Gastrocnemius medialis (tissue), 4 donors: ENCODE results near the gene PHRF1. TPM values are rescaled to one million over a fixed set of nuclear protein-coding genes. Genes with fewer than 3 reads are reported as not detected.

Source experiments
- ATAC-seq, 2 donors: fragments of 150-250 bp; one replicate each; pipeline ENCODE4 v1.9.1; 2016
- DNase-seq, 2 donors: peaks; one replicate each; pipeline ENCODE4 v3.0.0-alpha.2; 2019
- H3K27ac ChIP-seq, 4 donors: fragments of 200-600 bp; sonication (generic); 1 replicate in 1 of 4; 2 replicates in 3 of 4; pipeline ENCODE4 v1.5.1; 2016 to 2018; ENCODE audit warnings: mild to moderate bottlenecking in 2 of 4, moderate library complexity in 1 of 4
- H3K27me3 ChIP-seq, 3 donors: fragments of 200-600 bp; sonication (generic) in 2 of 3; 1 replicate in 1 of 3; 2 replicates in 2 of 3; pipeline versions ENCODE4 v1.5.1 to v1.6.0; 2016 to 2019; ENCODE audit warnings: mild to moderate bottlenecking in 1 of 3, moderate library complexity in 1 of 3
- H3K36me3 ChIP-seq, 2 donors: fragments of 200-600 bp; sonication (generic) in 1 of 2; one replicate each; pipeline ENCODE4 v1.5.1; 2017 to 2018
- H3K4me1 ChIP-seq, 2 donors: fragments of 200-600 bp; sonication (generic) in 1 of 2; one replicate each; pipeline ENCODE4 v1.5.1; 2016 to 2017; ENCODE audit warnings: mild to moderate bottlenecking in 2 of 2
- H3K4me3 ChIP-seq, 4 donors: fragments of 200-600 bp; sonication (generic) in 3 of 4; 1 replicate in 1 of 4; 2 replicates in 3 of 4; pipeline ENCODE4 v1.5.1; 2016 to 2019; ENCODE audit warnings: mild to moderate bottlenecking in 2 of 4
- H3K9me3 ChIP-seq, 3 donors: fragments of 200-600 bp; sonication (generic) in 2 of 3; 1 replicate in 1 of 3; 2 replicates in 2 of 3; pipeline ENCODE4 v1.5.1; 2016 to 2019
- POLR2A ChIP-seq, 2 donors: fragments of 450-650 bp; IDR thresholded peaks; one replicate each; pipeline ENCODE4 v1.6.1; 2017; ENCODE audit warnings: antibody characterized with exemption in 2 of 2, mild to moderate bottlenecking in 2 of 2, moderate library complexity in 2 of 2
- in situ Hi-C, 4 donors: fragments of 200-750 bp; cut with MboI; loops; one replicate each; pipeline versions ENCODE4 v1.15.0 to v1.8.0; 2017; ENCODE audit warnings: low sequenced_read_pairs in 4 of 4
- intact Hi-C: fragments of 100-400 bp; cut with DNase I; formaldehyde crosslinking; loops from one replicate; pipeline ENCODE4 v1.15.1; 2023; ENCODE audit warnings: low total_unique reads
- total RNA-seq, 4 donors: library from RNA; depleted of rRNA; stranded (reverse); fragments of >200 nt; gene quantifications; one replicate each; pipeline versions ENCODE4 v1.1.0 to v1.2.3, GENCODE V29; 2016
- TF ChIP-seq, protein P1 (sequence below), 5 experiments: fragments of 450-650 bp in 3 of 5; fragments of 200-600 bp in 2 of 5; sonication (generic) in 2 of 5; IDR thresholded peaks in 4 of 5; conservative IDR thresholded peaks in 1 of 5; 1 replicate in 4 of 5; 2 replicates in 1 of 5; pipeline ENCODE4 v1.5.1; 2016 to 2019; ENCODE audit warnings: antibody characterized with exemption in 5 of 5, mild to moderate bottlenecking in 3 of 5, moderate library complexity in 3 of 5

Gene PHRF1
- total RNA-seq, 4 donors from 2014 or later: 9.2 to 22.6 (median 20.8) TPM

DNA sequence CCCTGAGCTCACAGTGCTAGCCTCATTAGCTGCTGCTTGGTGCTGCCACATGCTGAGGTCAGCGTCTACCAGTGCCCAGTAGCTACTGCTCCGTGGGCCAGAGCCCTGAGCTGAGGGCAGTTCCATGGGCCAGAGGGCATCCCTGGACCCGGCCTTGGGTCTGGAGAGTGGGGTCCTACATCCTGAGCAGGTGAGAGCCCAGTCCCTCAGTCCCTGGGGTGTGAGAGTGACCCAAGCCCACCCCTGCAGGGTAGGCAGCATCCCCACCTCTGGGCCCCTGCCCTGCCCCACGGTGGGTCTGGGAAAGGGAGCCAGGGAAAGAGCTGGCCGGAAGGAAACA is 25.6 kb upstream of the PHRF1 start:
- H3K4me3 ChIP-seq: no peak overlapping the region
- no peak overlapping the region for H3K27ac ChIP-seq
- H3K4me1 ChIP-seq: peaks cover 8 to 9% of the 10 kb centered on the region in 2 donors
- peaks cover 27 to 32% (median 29%) of the 10 kb centered on the region in 3 donors for H3K27me3 ChIP-seq
- H3K36me3 ChIP-seq: no peaks in the 10 kb centered on the region
- in situ Hi-C loops: loop anchor here (25.0 kb wide), 2 partner anchors 162 to 187 kb away; partner anchors contain the start of genes EPS8L2 (in 3 of the 4) and TALDO1 (in 1 of the 4)
- no peak for TF ChIP-seq POLR2A (IDR thresholded peaks at IDR 0.05)
- TF ChIP-seq, protein P1, sequence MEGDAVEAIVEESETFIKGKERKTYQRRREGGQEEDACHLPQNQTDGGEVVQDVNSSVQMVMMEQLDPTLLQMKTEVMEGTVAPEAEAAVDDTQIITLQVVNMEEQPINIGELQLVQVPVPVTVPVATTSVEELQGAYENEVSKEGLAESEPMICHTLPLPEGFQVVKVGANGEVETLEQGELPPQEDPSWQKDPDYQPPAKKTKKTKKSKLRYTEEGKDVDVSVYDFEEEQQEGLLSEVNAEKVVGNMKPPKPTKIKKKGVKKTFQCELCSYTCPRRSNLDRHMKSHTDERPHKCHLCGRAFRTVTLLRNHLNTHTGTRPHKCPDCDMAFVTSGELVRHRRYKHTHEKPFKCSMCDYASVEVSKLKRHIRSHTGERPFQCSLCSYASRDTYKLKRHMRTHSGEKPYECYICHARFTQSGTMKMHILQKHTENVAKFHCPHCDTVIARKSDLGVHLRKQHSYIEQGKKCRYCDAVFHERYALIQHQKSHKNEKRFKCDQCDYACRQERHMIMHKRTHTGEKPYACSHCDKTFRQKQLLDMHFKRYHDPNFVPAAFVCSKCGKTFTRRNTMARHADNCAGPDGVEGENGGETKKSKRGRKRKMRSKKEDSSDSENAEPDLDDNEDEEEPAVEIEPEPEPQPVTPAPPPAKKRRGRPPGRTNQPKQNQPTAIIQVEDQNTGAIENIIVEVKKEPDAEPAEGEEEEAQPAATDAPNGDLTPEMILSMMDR (IDR thresholded peaks at IDR 0.05 in 4 of 5, conservative IDR thresholded peaks at IDR 0.05 in 1 of 5): no peak
- ATAC-seq (no peak), DNase-seq (no peak)
- intact Hi-C loops: no loop called here
- no peaks in the 10 kb centered on the region for H3K9me3 ChIP-seq

DNA sequence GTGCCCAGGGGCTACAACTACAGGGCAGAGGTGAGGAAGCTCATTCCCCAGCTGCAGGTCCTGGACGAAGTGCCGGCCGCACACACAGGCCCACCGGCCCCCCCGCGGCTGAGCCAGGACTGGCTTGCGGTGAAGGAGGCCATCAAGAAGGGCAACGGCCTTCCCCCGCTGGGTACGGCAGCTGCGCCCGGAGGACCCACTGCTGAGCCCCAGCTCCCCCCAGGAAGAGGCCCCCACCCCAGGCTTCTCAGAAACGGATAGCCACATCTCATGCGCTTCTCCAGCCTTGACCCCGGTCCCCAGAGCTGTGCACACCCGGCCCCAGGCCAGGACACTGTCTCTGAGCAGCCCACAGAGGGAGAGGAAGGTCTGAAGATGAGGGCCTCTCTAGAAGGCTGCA is 25.1 kb upstream of the PHRF1 start:
- ATAC-seq (no peak), DNase-seq (no peak)
- intact Hi-C loops: no loop called here

DNA sequence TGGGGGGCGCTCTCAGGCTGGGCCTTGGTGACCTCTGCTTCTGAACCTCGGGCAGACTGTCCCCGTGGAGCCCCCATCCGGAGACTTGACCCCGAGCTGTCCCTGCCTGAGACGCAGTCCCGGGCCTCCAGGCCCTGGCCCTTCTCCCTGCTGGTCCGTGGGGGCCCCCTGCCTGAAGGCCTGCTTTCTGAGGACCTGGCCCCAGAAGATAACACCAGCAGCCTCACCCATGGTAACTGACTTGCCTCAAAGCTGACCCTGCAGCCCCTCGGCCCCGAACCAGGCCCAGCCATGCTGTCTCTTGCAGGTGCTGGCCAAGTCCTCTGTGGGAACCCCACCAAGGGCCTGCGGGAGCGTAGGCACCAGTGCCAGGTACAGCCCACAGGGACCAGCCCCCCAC is 24.7 kb upstream of the PHRF1 start:
- intact Hi-C loops (no loop called here), in situ Hi-C loops (loop anchor here (25.0 kb wide), 2 partner anchors 161 to 186 kb away; partner anchors contain the start of genes EPS8L2 (in 3 of the 4) and TALDO1 (in 1 of the 4))
- Histone ChIP-seq H3K27me3 (peaks cover 36 to 39% (median 36%) of the 10 kb centered on the region in 3 donors), H3K4me3 (no peak overlapping the region), H3K36me3 (no peaks in the 10 kb centered on the region), H3K9me3 (no peaks in the 10 kb centered on the region), H3K27ac (no peak overlapping the region), H3K4me1 (peaks cover 8 to 9% of the 10 kb centered on the region in 2 donors)
- DNase-seq (no peak), ATAC-seq (no peak)
- TF ChIP-seq POLR2A (IDR thresholded peaks at IDR 0.05): no peak
- TF ChIP-seq, protein P1 (IDR thresholded peaks at IDR 0.05 in 4 of 5, conservative IDR thresholded peaks at IDR 0.05 in 1 of 5): no peak

More for the DNA sequence above, 25.1 kb upstream of the PHRF1 start:
- Histone ChIP-seq H3K27me3 (peaks cover 31 to 34% (median 31%) of the 10 kb centered on the region in 3 donors), H3K27ac (no peak overlapping the region), H3K36me3 (no peaks in the 10 kb centered on the region), H3K4me3 (no peak overlapping the region), H3K9me3 (no peaks in the 10 kb centered on the region), H3K4me1 (peaks cover 8 to 9% of the 10 kb centered on the region in 2 donors)
- TF ChIP-seq, protein P1 (IDR thresholded peaks at IDR 0.05 in 4 of 5, conservative IDR thresholded peaks at IDR 0.05 in 1 of 5): no peak
- no peak for TF ChIP-seq POLR2A (IDR thresholded peaks at IDR 0.05)
- in situ Hi-C loops: loop anchor here (25.0 kb wide), 2 partner anchors 161 to 186 kb away; partner anchors contain the start of genes EPS8L2 (in 3 of the 4) and TALDO1 (in 1 of the 4)

DNA sequence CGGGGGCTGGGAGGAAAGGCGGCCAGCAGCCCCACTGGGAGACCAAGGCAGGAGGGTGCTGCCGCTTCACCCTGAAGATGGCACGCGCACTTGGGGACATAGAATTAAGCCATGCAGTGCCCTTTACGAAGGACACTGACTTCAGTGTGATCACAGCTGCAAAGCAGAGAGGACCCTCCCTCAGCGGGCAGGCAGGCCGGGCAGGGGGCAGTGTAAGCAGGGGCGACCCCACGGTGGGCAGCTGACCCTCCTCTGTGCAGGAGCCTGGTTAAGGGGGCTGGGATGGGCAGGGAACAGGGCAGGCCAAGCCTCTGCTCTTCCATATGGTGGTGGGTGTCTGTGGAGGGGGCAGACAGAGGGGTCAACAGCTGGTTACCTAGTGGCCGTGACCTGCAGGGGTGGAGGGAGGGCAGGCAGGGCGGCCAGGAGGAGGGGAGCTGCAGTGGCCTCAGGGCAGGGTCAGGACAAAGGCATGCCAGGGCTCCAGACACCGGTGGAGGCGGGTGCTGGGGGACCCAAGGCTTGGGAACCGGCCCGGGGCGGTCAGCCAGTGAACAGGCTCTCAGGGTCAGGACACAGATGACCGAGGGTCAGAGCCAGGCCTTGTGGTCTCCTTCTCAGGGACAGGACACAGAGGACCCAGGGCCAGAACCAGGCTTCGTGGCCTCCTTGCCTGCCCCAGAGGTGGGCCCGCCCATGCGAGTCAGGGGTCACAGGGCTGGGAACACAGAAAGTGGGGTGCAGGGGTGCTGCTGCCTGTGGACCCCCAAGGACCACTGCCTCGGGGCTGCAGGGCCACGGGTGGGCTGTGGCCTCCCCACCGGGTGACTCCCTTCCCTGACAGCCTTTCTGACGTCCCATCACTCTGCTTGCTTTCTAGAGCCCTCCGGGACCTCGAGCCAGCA is 22.9 kb upstream of the PHRF1 start:
- Histone ChIP-seq H3K4me1 (peaks cover 8 to 9% of the 10 kb centered on the region in 2 donors), H3K27me3 (peaks cover 43 to 52% (median 48%) of the 10 kb centered on the region in 3 donors), H3K9me3 (no peaks in the 10 kb centered on the region), H3K4me3 (no peak overlapping the region), H3K36me3 (no peaks in the 10 kb centered on the region), H3K27ac (no peak overlapping the region)
- in situ Hi-C loops: loop anchor here (25.0 kb wide), 2 partner anchors 159 to 184 kb away; partner anchors contain the start of genes EPS8L2 (in 3 of the 4) and TALDO1 (in 1 of the 4)
- DNase-seq (no peak), ATAC-seq (no peak)
- TF ChIP-seq, protein P1 (IDR thresholded peaks at IDR 0.05 in 4 of 5, conservative IDR thresholded peaks at IDR 0.05 in 1 of 5): no peak
- TF ChIP-seq POLR2A (IDR thresholded peaks at IDR 0.05): no peak
- intact Hi-C loops: no loop called here
